ENCODE results near the gene IL17RA. TPM values are rescaled to one million over a fixed set of nuclear protein-coding genes. Genes with fewer than 3 reads are reported as not detected.

Gene IL17RA
- total RNA-seq, 1 donor from 2014 or later: 16.9 TPM

DNA sequence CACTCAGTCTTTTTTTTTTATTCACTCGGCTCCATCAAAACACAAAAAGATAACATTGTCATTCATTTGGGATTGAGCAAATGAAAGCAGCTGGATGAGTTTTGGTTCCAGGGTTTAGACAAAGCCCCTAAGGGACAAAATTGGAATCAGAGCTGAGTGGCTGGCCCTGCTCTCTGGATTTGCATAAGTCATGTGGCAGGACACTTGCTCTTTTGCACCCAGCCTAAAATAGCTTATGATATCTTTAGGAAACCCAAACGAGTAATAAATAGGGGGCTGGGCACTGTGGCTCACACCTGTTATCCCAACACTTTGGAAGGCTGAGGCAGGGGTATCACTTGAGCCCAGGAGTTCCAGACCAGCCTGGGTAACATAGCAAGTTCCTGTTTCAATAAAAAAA, 47.3 kb downstream of the IL17RA start:
- H3K4me3 Mint-ChIP-seq (ENCODE audit: unreplicated experiment): no peak overlapping the region
- no peak overlapping the region for H3K27ac Mint-ChIP-seq (ENCODE audit: unreplicated experiment)
- no peaks in the 10 kb centered on the region for H3K9me3 Mint-ChIP-seq (ENCODE audit: unreplicated experiment)
- H3K27me3 Mint-ChIP-seq (ENCODE audit: unreplicated experiment): no peaks in the 10 kb centered on the region
- no peak for TF ChIP-seq CTCF (IDR thresholded peaks at IDR 0.05; ENCODE audit: partially characterized antibody, unreplicated experiment)
- peaks cover 7% of the 10 kb centered on the region for H3K4me1 Mint-ChIP-seq (ENCODE audit: low read depth, unreplicated experiment)
- no peaks in the 10 kb centered on the region for H3K36me3 Mint-ChIP-seq (ENCODE audit: unreplicated experiment)
- no peak for DNase-seq

DNA sequence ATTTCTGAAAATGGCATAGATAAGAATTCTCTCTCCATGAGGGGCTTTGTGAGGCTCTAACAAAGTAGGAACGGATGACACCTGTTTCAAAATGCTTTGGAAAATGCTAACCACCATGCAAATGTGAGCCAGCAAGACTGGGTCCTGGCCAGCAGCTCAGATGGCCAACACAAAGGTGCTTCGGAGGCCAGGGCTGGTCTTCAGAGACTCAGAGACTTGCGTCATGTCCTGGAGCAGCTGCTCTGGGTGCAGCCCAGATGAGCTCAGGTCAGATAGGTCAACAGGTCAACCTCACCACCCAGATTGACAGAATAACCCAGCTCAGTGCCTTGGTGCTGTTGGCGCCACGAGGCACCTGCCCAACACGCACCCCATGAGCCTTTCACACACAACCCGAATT, 48.3 kb downstream of the IL17RA start:
- Mint-ChIP-seq H3K4me1 (ENCODE audit: low read depth, unreplicated experiment) (peaks cover 9% of the 10 kb centered on the region), H3K4me3 (ENCODE audit: unreplicated experiment) (no peak overlapping the region), H3K9me3 (ENCODE audit: unreplicated experiment) (no peaks in the 10 kb centered on the region), H3K27me3 (ENCODE audit: unreplicated experiment) (no peaks in the 10 kb centered on the region), H3K27ac (ENCODE audit: unreplicated experiment) (no peak overlapping the region), H3K36me3 (ENCODE audit: unreplicated experiment) (no peaks in the 10 kb centered on the region)
- DNase-seq: no peak
- TF ChIP-seq CTCF (IDR thresholded peaks at IDR 0.05; ENCODE audit: partially characterized antibody, unreplicated experiment): no peak

DNA sequence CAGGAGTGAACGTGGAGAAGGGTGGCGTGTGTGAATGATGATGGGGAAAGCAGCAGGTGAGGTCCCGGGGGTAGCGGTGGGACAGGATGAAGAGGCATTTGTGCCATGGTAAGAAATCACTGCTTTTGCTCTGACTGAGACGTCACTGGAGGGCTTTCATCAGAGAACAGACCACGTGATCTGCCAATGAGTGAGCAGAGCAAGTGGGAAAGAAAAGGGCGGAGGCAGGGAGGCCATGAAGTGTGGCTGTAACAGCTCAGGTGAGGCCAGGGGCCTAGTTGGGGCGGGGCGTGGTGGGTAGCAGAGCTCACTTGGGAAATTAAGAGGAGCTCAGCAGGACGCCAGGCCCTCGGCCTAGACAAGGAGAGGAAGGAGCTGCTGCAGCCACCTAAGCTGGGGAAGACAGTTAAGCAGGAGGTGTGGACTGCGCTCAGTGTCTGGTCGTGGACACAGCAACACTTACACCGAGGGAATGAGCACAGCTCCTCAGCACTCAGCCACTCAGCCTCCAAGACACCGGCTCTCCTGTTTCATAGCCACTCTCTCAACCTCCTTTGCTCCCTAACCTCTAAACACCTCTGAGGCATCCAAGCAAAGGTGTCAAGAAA, 50.5 kb downstream of the IL17RA start:
- H3K36me3 Mint-ChIP-seq (ENCODE audit: unreplicated experiment): no peaks in the 10 kb centered on the region
- no peaks in the 10 kb centered on the region for H3K9me3 Mint-ChIP-seq (ENCODE audit: unreplicated experiment)
- no peak overlapping the region for H3K4me3 Mint-ChIP-seq (ENCODE audit: unreplicated experiment)
- peaks cover 22% of the 10 kb centered on the region for H3K4me1 Mint-ChIP-seq (ENCODE audit: low read depth, unreplicated experiment)
- TF ChIP-seq CTCF (IDR thresholded peaks at IDR 0.05; ENCODE audit: partially characterized antibody, unreplicated experiment): no peak
- no peaks in the 10 kb centered on the region for H3K27me3 Mint-ChIP-seq (ENCODE audit: unreplicated experiment)
- no peak for DNase-seq
- no peak overlapping the region for H3K27ac Mint-ChIP-seq (ENCODE audit: unreplicated experiment)

GRCh38 chr22:17137170-17137569, 52.4 kb downstream of the IL17RA start:
- DNase-seq: no peak
- Mint-ChIP-seq H3K9me3 (ENCODE audit: unreplicated experiment) (peaks cover 6% of the 10 kb centered on the region), H3K4me1 (ENCODE audit: low read depth, unreplicated experiment) (peaks cover 23% of the 10 kb centered on the region), H3K27ac (ENCODE audit: unreplicated experiment) (no peak overlapping the region), H3K36me3 (ENCODE audit: unreplicated experiment) (no peaks in the 10 kb centered on the region), H3K27me3 (ENCODE audit: unreplicated experiment) (peaks cover 3% of the 10 kb centered on the region), H3K4me3 (ENCODE audit: unreplicated experiment) (no peak overlapping the region)
- no peak for TF ChIP-seq CTCF (IDR thresholded peaks at IDR 0.05; ENCODE audit: partially characterized antibody, unreplicated experiment)

DNA sequence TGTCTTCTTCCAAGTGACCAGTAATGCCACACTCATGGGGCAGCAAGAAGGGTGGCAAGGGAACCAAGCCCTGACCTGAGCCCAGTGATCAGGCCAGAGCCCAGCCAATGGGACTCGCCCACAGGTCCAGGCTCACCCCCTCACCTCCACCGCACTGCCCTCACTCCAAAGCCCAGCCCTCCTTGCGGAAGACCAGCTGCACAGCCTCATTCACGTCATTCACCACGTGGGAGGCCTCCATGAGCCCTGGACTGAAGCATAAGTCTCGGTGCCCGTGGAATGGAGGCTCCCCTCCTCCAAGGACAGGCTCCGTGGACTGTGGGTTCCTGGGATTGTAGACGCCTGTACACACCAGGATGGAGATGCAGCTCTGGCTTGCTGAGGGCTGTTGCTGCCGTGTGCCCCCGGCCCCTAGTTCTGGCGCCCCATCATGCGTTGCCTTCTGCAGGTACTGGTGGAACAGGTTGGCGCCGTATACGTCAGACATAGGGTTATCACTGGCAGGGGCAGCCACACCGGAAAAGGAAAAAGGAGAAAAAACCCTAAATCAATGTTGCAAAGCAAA, 53.1 kb downstream of the IL17RA start:
- Mint-ChIP-seq H3K27me3 (ENCODE audit: unreplicated experiment) (peaks cover 3% of the 10 kb centered on the region), H3K27ac (ENCODE audit: unreplicated experiment) (no peak overlapping the region), H3K4me3 (ENCODE audit: unreplicated experiment) (no peak overlapping the region), H3K36me3 (ENCODE audit: unreplicated experiment) (no peaks in the 10 kb centered on the region), H3K4me1 (ENCODE audit: low read depth, unreplicated experiment) (peaks cover 23% of the 10 kb centered on the region), H3K9me3 (ENCODE audit: unreplicated experiment) (peaks cover 6% of the 10 kb centered on the region)
- no peak for DNase-seq
- TF ChIP-seq CTCF (IDR thresholded peaks at IDR 0.05; ENCODE audit: partially characterized antibody, unreplicated experiment): no peak

Data from glutamatergic neuron (in vitro differentiated cells).